Stimulated activated naive B cell treated with anti-CD40 and anti-IgM and Interleukin-4, amounts not matched to agents 10 μg/mL and 1 μg/mL and 100 μg/mL, for 72 hours (primary cell): ENCODE data around the gene PTPRD.

Experiments used
- ATAC-seq, 2 donors: fragments of 150-1000 bp; cut with Tn5 transposase; replicated peaks; 2 replicates each; pipeline ENCODE4 v1.10.0; 2021; ENCODE audit warnings: moderate library complexity in 1 of 2
- DNase-seq: peaks from one replicate; pipeline ENCODE4 v3.0.0; 2021
- H3K27ac Mint-ChIP-seq: one replicate; pipeline ENCODE4 v1.8.0; 2022; ENCODE audit warnings: mild to moderate bottlenecking, mixed read lengths
- H3K27me3 Mint-ChIP-seq, 2 donors: one replicate each; pipeline ENCODE4 v1.8.0; 2022; ENCODE audit warnings: mixed read lengths in 2 of 2
- H3K36me3 Mint-ChIP-seq, 2 donors: one replicate each; pipeline ENCODE4 v1.8.0; 2022; ENCODE audit warnings: mixed read lengths in 2 of 2, mild to moderate bottlenecking in 1 of 2
- H3K4me1 Mint-ChIP-seq, 2 donors: one replicate each; pipeline ENCODE4 v1.8.0; 2022; ENCODE audit warnings: mixed read lengths in 2 of 2, mild to moderate bottlenecking in 1 of 2
- H3K4me3 Mint-ChIP-seq, 2 donors: one replicate each; pipeline ENCODE4 v1.8.0; 2022; ENCODE audit warnings: mild to moderate bottlenecking in 2 of 2, mixed read lengths in 2 of 2, moderate library complexity in 1 of 2
- H3K9me3 Mint-ChIP-seq, 2 donors: one replicate each; pipeline ENCODE4 v1.8.0; 2022; ENCODE audit warnings: mixed read lengths in 2 of 2, mild to moderate bottlenecking in 1 of 2

PTPRD gene

DNA sequence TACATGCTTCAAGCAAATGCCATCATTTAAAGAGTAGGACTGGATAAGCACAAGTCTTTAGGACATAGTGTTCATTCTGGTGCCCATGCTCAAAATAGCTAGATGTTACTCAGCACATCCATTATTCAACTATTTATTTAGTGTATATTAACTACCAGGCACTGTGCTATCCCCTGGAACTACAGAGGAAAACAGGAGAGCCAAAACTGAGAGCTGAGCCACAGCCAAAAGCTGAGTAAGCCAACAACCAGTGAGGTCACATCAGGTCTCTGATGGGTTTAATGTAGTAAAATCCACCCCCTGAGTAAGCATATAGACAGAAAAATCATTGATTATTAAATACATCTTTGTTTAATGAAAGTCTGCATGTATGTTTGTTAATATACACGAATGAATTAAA is 2343.9 kb downstream of the PTPRD start:
- no peak for ATAC-seq

GRCh38 chr9:8268216-8268878 is 2344.5 kb downstream of the PTPRD start:
- DNase-seq = no peak

More for the DNA sequence above, 2343.9 kb downstream of the PTPRD start:
- no peaks in the 10 kb centered on the region for H3K9me3 Mint-ChIP-seq
- no peaks in the 10 kb centered on the region for H3K36me3 Mint-ChIP-seq
- DNase-seq = no peak
- H3K27me3 Mint-ChIP-seq = peaks cover 0 to 5% of the 10 kb centered on the region in 2 donors
- no peak overlapping the region for H3K4me3 Mint-ChIP-seq
- no peaks in the 10 kb centered on the region for H3K4me1 Mint-ChIP-seq
- H3K27ac Mint-ChIP-seq = no peak overlapping the region

GRCh38 chr9:8267636-8268035 is 2345.2 kb downstream of the PTPRD start:
- Mint-ChIP-seq H3K4me1 (peaks cover 0 to 1% of the 10 kb centered on the region in 2 donors), H3K27me3 (peaks cover 0 to 5% of the 10 kb centered on the region in 2 donors), H3K27ac (no peak overlapping the region), H3K4me3 (no peak overlapping the region), H3K36me3 (no peaks in the 10 kb centered on the region), H3K9me3 (no peaks in the 10 kb centered on the region)
- ATAC-seq = no peak
- no peak for DNase-seq

More at GRCh38 chr9:8268216-8268878, 2344.5 kb downstream of the PTPRD start:
- H3K27ac Mint-ChIP-seq = no peak overlapping the region
- H3K4me3 Mint-ChIP-seq = no peak overlapping the region
- no peak for ATAC-seq
- H3K36me3 Mint-ChIP-seq = no peaks in the 10 kb centered on the region
- H3K9me3 Mint-ChIP-seq = no peaks in the 10 kb centered on the region
- H3K4me1 Mint-ChIP-seq = no peaks in the 10 kb centered on the region
- H3K27me3 Mint-ChIP-seq = peaks cover 0 to 5% of the 10 kb centered on the region in 2 donors

DNA sequence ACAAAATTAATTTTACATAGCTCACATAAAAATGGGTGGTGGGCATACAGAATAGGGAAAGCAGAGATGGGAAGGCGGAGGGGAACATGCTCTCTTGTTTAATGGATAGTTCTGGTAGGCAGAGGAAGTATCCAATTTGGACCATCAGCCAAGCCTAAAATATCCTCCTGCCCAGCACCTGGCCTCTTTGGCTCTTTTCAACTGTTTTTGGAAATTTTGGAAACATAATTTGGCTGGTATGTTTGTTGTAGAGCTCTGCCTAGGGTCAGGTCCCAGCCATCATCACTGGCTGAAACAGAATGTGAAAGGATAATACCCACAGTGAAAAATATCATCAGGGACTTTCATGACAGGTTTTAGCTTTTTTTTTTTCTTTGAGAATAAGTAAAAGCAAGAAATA is 2345.9 kb downstream of the PTPRD start:
- Mint-ChIP-seq H3K27me3 (peaks cover 0 to 4% of the 10 kb centered on the region in 2 donors), H3K36me3 (no peaks in the 10 kb centered on the region), H3K27ac (no peak overlapping the region), H3K9me3 (no peaks in the 10 kb centered on the region), H3K4me1 (peaks cover 5 to 6% of the 10 kb centered on the region in 2 donors), H3K4me3 (no peak overlapping the region)
- ATAC-seq = no peak
- no peak for DNase-seq

DNA sequence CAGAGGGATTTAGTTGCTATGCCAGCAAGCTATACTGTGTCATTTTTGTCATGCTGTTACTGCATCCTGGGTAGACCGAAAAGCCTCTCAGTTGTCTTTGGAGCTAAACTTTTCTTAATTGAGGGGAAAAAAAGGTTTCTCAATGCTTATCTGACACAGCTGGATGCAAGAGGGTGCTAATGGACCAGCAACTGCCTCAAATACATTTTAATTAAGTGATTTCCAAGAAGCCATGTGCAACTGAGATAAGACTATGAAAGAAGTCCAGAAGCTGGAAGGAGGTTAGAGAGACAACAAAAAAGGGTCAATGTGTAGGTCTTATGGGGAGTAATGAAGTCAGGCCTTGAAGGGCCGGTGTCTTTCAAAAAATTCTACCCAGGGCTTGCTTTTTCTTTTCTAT is 2347.5 kb downstream of the PTPRD start:
- no peak for ATAC-seq
- H3K4me1 Mint-ChIP-seq = peaks cover 12 to 16% of the 10 kb centered on the region in 2 donors

More for the DNA sequence above, 2347.5 kb downstream of the PTPRD start:
- DNase-seq = no peak
- Mint-ChIP-seq H3K27me3 (no peaks in the 10 kb centered on the region), H3K36me3 (no peaks in the 10 kb centered on the region), H3K27ac (no peak overlapping the region), H3K9me3 (no peaks in the 10 kb centered on the region), H3K4me3 (no peak overlapping the region)
